KMS-11 (cell line): ENCODE measurements around the gene C15orf62.

ENCODE experiments used
- H2AFZ ChIP-seq: fragments of 200-600 bp; sonication (generic); 2 replicates; pipeline ENCODE4 v1.6.1; 2016; ENCODE audit warnings: antibody characterized with exemption, mixed run types, low read depth
- H3K27ac ChIP-seq: fragments of 200-600 bp; sonication (generic); 2 replicates; pipeline ENCODE4 v1.6.1; 2016; ENCODE audit warnings: mild to moderate bottlenecking, mixed run types
- H3K27me3 ChIP-seq: fragments of 200-600 bp; sonication (generic); 2 replicates; pipeline ENCODE4 v1.6.1; 2017; ENCODE audit warnings: mild to moderate bottlenecking, low read depth, mixed run types, moderate library complexity; ENCODE audit not compliant: insufficient read depth
- H3K36me3 ChIP-seq: fragments of 200-600 bp; sonication (generic); 2 replicates; pipeline ENCODE4 v1.6.1; 2017; ENCODE audit warnings: mild to moderate bottlenecking, mixed run types; ENCODE audit not compliant: insufficient read depth
- H3K4me1 ChIP-seq: fragments of 200-600 bp; sonication (generic); 2 replicates; pipeline ENCODE4 v1.6.1; 2016; ENCODE audit warnings: mild to moderate bottlenecking, low read depth, mixed run types; ENCODE audit not compliant: poor library complexity, severe bottlenecking
- H3K4me2 ChIP-seq: fragments of 200-600 bp; sonication (generic); 2 replicates; pipeline ENCODE4 v1.7.0; 2016; ENCODE audit warnings: mild to moderate bottlenecking, mixed run types
- H3K4me3 ChIP-seq: fragments of 200-600 bp; sonication (generic); IDR thresholded peaks from 2 replicates; pipeline ENCODE4 v1.6.1; 2017; ENCODE audit warnings: low read depth, low read length, mixed read lengths; ENCODE audit not compliant: insufficient read depth
- H3K79me2 ChIP-seq: fragments of 200-600 bp; sonication (generic); 2 replicates; pipeline ENCODE4 v1.6.1; 2016; ENCODE audit warnings: low read depth, mixed run types; ENCODE audit not compliant: insufficient read depth
- H3K9ac ChIP-seq: fragments of 200-600 bp; sonication (generic); 2 replicates; pipeline ENCODE4 v1.6.1; 2016; ENCODE audit warnings: mild to moderate bottlenecking, mixed run types
- H4K20me1 ChIP-seq: fragments of 200-600 bp; sonication (generic); 2 replicates; pipeline ENCODE4 v1.6.1; 2016; ENCODE audit warnings: mild to moderate bottlenecking, mixed run types; ENCODE audit not compliant: insufficient read depth
- TF ChIP-seq, protein P1 (sequence below): fragments of 200-600 bp; sonication (generic); conservative IDR thresholded peaks from 2 replicates; pipeline ENCODE4 v1.6.1; 2017; ENCODE audit warnings: low read depth, mild to moderate bottlenecking, antibody characterized with exemption, low read length, moderate library complexity, mixed read lengths

C15orf62 gene

DNA sequence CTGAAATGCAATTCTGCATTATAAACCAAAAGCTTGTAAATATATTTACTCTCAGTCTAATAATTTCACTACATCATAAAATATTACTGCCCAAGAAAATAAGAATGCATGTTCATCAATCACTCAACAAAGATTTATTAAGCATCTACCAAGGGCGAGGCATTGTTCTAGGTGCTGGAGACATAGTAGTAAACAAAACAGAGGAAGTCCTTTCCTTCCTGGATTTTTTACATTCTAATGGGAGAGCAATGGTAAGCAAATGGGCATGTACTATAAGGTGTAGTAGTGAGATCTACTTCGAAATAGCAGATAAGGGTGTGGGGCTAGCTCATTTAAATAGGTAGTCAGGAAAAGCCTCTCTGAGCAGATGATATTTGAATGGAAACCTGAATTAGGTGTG, 26.3 kb downstream of the C15orf62 start:
- Histone ChIP-seq H3K27me3 (no peaks in the 10 kb centered on the region), H3K4me1 (peaks cover 7% of the 10 kb centered on the region), H3K4me2 (no peak overlapping the region), H3K9ac (no peak overlapping the region), H4K20me1 (no peaks in the 10 kb centered on the region), H3K4me3 (no peak overlapping the region), H3K36me3 (no peaks in the 10 kb centered on the region), H3K79me2 (no peaks in the 10 kb centered on the region; the same call in 1 of the 2 replicates), H2AFZ (no peak overlapping the region), H3K27ac (no peak overlapping the region)
- TF ChIP-seq, protein P1, sequence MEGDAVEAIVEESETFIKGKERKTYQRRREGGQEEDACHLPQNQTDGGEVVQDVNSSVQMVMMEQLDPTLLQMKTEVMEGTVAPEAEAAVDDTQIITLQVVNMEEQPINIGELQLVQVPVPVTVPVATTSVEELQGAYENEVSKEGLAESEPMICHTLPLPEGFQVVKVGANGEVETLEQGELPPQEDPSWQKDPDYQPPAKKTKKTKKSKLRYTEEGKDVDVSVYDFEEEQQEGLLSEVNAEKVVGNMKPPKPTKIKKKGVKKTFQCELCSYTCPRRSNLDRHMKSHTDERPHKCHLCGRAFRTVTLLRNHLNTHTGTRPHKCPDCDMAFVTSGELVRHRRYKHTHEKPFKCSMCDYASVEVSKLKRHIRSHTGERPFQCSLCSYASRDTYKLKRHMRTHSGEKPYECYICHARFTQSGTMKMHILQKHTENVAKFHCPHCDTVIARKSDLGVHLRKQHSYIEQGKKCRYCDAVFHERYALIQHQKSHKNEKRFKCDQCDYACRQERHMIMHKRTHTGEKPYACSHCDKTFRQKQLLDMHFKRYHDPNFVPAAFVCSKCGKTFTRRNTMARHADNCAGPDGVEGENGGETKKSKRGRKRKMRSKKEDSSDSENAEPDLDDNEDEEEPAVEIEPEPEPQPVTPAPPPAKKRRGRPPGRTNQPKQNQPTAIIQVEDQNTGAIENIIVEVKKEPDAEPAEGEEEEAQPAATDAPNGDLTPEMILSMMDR = no peak

DNA sequence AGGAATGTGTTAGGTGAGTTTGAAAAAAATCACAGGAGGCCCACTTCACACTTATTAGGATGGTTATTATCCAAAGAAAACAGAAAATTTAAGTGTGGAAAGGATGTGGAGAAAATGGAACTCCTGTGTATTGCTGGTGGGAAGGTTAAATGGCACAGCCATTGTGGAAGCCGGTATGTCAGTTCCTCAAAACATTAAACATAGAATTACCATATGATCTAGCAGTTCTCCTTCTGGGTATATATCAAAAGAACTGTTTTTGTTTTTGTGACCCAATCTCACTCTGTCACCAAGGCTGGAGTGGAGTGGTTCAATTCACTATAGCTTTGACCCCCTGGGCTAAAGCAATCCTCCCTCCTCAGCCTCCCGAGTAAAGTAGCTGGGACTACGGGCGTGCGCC, 26.7 kb downstream of the C15orf62 start:
- no peak overlapping the region for H3K9ac ChIP-seq
- H2AFZ ChIP-seq = no peak overlapping the region
- H3K27ac ChIP-seq = no peak overlapping the region
- H3K4me3 ChIP-seq = no peak overlapping the region
- H3K79me2 ChIP-seq = no peaks in the 10 kb centered on the region; the same call in 1 of the 2 replicates
- no peaks in the 10 kb centered on the region for H3K27me3 ChIP-seq
- H4K20me1 ChIP-seq = no peaks in the 10 kb centered on the region
- H3K4me1 ChIP-seq = peaks cover 7% of the 10 kb centered on the region
- TF ChIP-seq, protein P1 = no peak
- H3K4me2 ChIP-seq = no peak overlapping the region
- H3K36me3 ChIP-seq = no peaks in the 10 kb centered on the region

DNA sequence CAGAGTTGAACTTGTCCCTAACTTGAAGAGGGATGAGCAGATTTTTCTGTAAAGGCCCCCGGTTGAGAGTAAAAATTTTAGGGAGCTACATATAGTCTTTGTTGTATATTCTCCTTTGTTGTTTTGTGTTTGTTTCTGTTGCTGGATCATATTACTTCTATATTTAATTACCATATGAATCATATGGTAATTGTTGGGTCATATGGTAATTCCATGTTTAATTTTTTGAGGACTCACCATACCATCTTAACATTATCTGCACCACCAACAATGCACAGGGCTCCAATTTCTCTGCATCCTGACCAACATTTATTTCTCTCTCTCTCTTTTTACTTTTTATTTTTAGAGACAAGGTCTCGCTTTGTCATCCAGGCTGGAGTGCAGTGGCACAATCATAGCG, 29.7 kb downstream of the C15orf62 start:
- Histone ChIP-seq H2AFZ (no peak overlapping the region), H3K4me3 (no peak overlapping the region), H4K20me1 (no peaks in the 10 kb centered on the region), H3K27me3 (no peaks in the 10 kb centered on the region), H3K4me1 (peaks cover 3% of the 10 kb centered on the region), H3K36me3 (no peaks in the 10 kb centered on the region), H3K79me2 (no peaks in the 10 kb centered on the region; the same call in 1 of the 2 replicates), H3K27ac (no peak overlapping the region), H3K4me2 (no peak overlapping the region), H3K9ac (no peak overlapping the region)
- TF ChIP-seq, protein P1 = no peak

DNA sequence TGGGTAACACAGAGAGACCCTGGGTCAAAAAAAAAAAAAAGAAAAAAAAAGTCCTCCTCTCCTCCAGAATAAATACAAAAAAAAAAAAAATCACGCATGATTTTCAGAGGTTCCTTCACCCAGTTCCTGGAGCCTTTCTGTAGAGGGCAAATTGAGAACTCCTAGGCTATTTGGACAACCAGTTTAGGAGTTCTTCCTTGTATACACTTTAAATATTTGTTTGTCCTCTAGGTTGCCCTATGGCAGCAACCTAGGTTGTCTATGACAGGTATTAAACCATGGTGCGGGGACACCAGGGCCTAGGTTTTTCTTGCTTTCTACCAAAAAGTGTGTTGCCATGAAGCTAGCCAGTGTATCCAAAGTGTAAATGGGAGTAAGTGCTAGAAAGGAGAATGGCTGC, 33.3 kb downstream of the C15orf62 start:
- Histone ChIP-seq H3K4me2 (no peak overlapping the region), H3K9ac (no peak overlapping the region), H3K79me2 (no peaks in the 10 kb centered on the region), H3K4me1 (peaks cover 8% of the 10 kb centered on the region), H4K20me1 (no peaks in the 10 kb centered on the region), H2AFZ (no peak overlapping the region), H3K27me3 (no peaks in the 10 kb centered on the region), H3K36me3 (no peaks in the 10 kb centered on the region), H3K4me3 (no peak overlapping the region), H3K27ac (no peak overlapping the region)
- TF ChIP-seq, protein P1 = no peak

DNA sequence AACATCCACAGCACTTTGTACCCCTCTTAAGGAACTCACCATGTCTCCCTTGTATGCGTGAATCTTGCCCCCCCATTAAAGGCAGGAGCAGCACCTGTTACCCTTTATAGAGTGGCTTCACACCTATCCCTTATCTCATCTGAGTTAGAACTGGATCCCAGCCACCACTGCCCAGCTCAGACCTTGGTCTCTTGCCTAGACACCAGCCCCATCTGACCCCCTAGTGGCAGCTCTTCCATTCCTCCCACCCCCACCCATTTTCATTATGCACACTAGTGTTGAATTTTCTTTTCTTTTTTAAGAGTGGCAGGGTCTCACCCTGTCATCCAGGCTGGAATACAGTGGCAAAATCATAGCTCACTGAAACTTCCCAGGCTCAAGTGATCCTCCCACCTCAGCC, 33.9 kb downstream of the C15orf62 start:
- H3K36me3 ChIP-seq = no peaks in the 10 kb centered on the region
- no peaks in the 10 kb centered on the region for H3K79me2 ChIP-seq
- TF ChIP-seq, protein P1 = no peak
- H3K9ac ChIP-seq = no peak overlapping the region
- no peak overlapping the region for H3K4me2 ChIP-seq
- H3K27ac ChIP-seq = no peak overlapping the region
- no peak overlapping the region for H2AFZ ChIP-seq
- peaks cover 11% of the 10 kb centered on the region for H3K4me1 ChIP-seq
- H4K20me1 ChIP-seq = no peaks in the 10 kb centered on the region
- H3K4me3 ChIP-seq = no peak overlapping the region
- H3K27me3 ChIP-seq = no peaks in the 10 kb centered on the region
